IMR-90 (cell line): ENCODE results near the gene KCNJ6. TPM values are rescaled to one million over a fixed set of nuclear protein-coding genes. Genes with fewer than 3 reads are reported as not detected.

Source experiments
- ATAC-seq: fragments of 200-7000 bp; cut with Tn5 transposase; 2 replicates; pipeline ENCODE4 v1.9.1; 2020; ENCODE audit warnings: low read depth, mild to moderate bottlenecking, moderate library complexity
- BruUV-seq: library from RNA; stranded (reverse); fragments of 400-500 nt; replicated peaks from 2 replicates; lab custom pipeline; 2021; lab: Mats Ljungman, UMichigan
- CTCF ChIA-PET: fragments of 300-600 bp; formaldehyde crosslinking; extraction: SDS; loops from one replicate; lab custom pipeline; 2021; ENCODE audit warnings: antibody characterized with exemption; lab: Yijun Ruan, JAX
- POLR2A ChIA-PET: fragments of 300-600 bp; sonication (Branson Sonifier 250); formaldehyde crosslinking; loops from one replicate; lab custom pipeline; 2022; ENCODE audit warnings: antibody characterized with exemption; ENCODE audit not compliant: unreplicated experiment; lab: Charles Lee
- DNase-seq: peaks from one replicate; pipeline ENCODE4 v3.0.0; 2013
- H2AFZ ChIP-seq: replicated peaks from 2 replicates; pipeline ENCODE3; 2013; ENCODE audit warnings: low read length, mild to moderate bottlenecking; ENCODE audit not compliant: poor library complexity
- H2AK5ac ChIP-seq: 2 replicates; pipeline ENCODE4 v1.6.1; 2013; ENCODE audit warnings: low read depth, low read length, inconsistent platforms
- H2AK9ac ChIP-seq: replicated peaks from 2 replicates; pipeline ENCODE3; 2013; ENCODE audit warnings: mild to moderate bottlenecking, low read depth, low read length, moderate library complexity; ENCODE audit not compliant: poor library complexity
- H2BK120ac ChIP-seq: 2 replicates; pipeline ENCODE4 v1.6.1; 2013; ENCODE audit warnings: low read depth, low read length, inconsistent platforms
- H2BK15ac ChIP-seq: 3 replicates; pipeline ENCODE4 v1.6.1; 2013; ENCODE audit warnings: low read depth, low read length, inconsistent platforms
- H2BK20ac ChIP-seq: 2 replicates; pipeline ENCODE4 v1.6.1; 2013; ENCODE audit warnings: low read depth, mild to moderate bottlenecking, inconsistent platforms, low read length, moderate library complexity
- H2BK5ac ChIP-seq: 2 replicates; pipeline ENCODE4 v1.6.1; 2013; ENCODE audit warnings: mild to moderate bottlenecking, low read depth, low read length, inconsistent platforms; ENCODE audit not compliant: poor library complexity, severe bottlenecking
- H3K14ac ChIP-seq: replicated peaks from 2 replicates; pipeline ENCODE4 v1.6.1; 2013; ENCODE audit warnings: low read depth, low read length, inconsistent platforms
- H3K18ac ChIP-seq: 2 replicates; pipeline ENCODE4 v1.6.1; 2013; ENCODE audit warnings: low read depth, low read length, control low read depth
- H3K23ac ChIP-seq: 2 replicates; pipeline ENCODE4 v1.6.1; 2013; ENCODE audit warnings: low read depth, low read length, inconsistent platforms
- H3K27ac ChIP-seq: 2 replicates; pipeline ENCODE4 v1.5.1; 2013; ENCODE audit warnings: mild to moderate bottlenecking, control low read depth, low read length; ENCODE audit not compliant: insufficient read depth
- H3K27me3 ChIP-seq: 2 replicates; pipeline ENCODE4 v1.6.1; 2013; ENCODE audit warnings: low read length; ENCODE audit not compliant: control insufficient read depth, insufficient read depth
- H3K36me3 ChIP-seq: 2 replicates; pipeline ENCODE4 v1.6.1; 2013; ENCODE audit warnings: low read length, mixed read lengths; ENCODE audit not compliant: control insufficient read depth, insufficient read depth
- H3K4ac ChIP-seq: 2 replicates; pipeline ENCODE4 v1.6.1; 2013; ENCODE audit warnings: low read depth, low read length, inconsistent platforms
- H3K4me1 ChIP-seq: 2 replicates; pipeline ENCODE4 v1.6.1; 2013; ENCODE audit warnings: low read length, mixed read lengths; ENCODE audit not compliant: control insufficient read depth, insufficient read depth
- H3K4me2 ChIP-seq: 2 replicates; pipeline ENCODE4 v1.6.1; 2013; ENCODE audit warnings: low read depth, mild to moderate bottlenecking, control low read depth, low read length, moderate library complexity
- H3K4me3 ChIP-seq: 2 replicates; pipeline ENCODE4 v1.5.1; 2013; ENCODE audit warnings: low read depth, mild to moderate bottlenecking, control low read depth, low read length, moderate library complexity; ENCODE audit not compliant: insufficient read depth
- H3K56ac ChIP-seq: 2 replicates; pipeline ENCODE4 v1.6.1; 2013; ENCODE audit warnings: low read length, inconsistent platforms; ENCODE audit not compliant: insufficient read depth; ENCODE audit errors: extremely low read depth
- H3K79me1 ChIP-seq, 2 experiments: 2 replicates each; pipeline ENCODE4 v1.6.1; 2013; ENCODE audit warnings: low read length in 2 of 2, inconsistent platforms in 1 of 2, low read depth in 1 of 2
- H3K9ac ChIP-seq: 2 replicates; pipeline ENCODE4 v1.6.1; 2013; ENCODE audit warnings: low read depth, low read length, control low read depth
- H3K9me1 ChIP-seq: 2 replicates; pipeline ENCODE4 v1.6.1; 2013; ENCODE audit warnings: low read length, inconsistent platforms; ENCODE audit not compliant: insufficient read depth
- H3K9me3 ChIP-seq: 2 replicates; pipeline ENCODE4 v1.6.1; 2013; ENCODE audit warnings: low read length; ENCODE audit not compliant: control insufficient read depth, insufficient read depth
- H4K20me1 ChIP-seq: 2 replicates; pipeline ENCODE4 v1.6.1; 2013; ENCODE audit warnings: low read length, inconsistent platforms; ENCODE audit not compliant: insufficient read depth
- H4K5ac ChIP-seq: 2 replicates; pipeline ENCODE4 v1.6.1; 2013; ENCODE audit warnings: mild to moderate bottlenecking, low read depth, low read length, control low read depth
- H4K8ac ChIP-seq, 2 experiments: 2 replicates each; pipeline ENCODE4 v1.6.1; 2013; ENCODE audit warnings: low read depth in 2 of 2, low read length in 2 of 2, control low read depth in 1 of 2, inconsistent platforms in 1 of 2
- H4K91ac ChIP-seq: 2 replicates; pipeline ENCODE4 v1.6.1; 2013; ENCODE audit warnings: low read depth, low read length, inconsistent platforms; ENCODE audit not compliant: insufficient read depth
- CEBPB ChIP-seq: IDR thresholded peaks from 2 replicates; pipeline ENCODE4 v1.6.1; 2012; ENCODE audit warnings: low read depth, low read length, improper control_type of control experiment
- CTCF ChIP-seq: conservative IDR thresholded peaks from 2 replicates; pipeline ENCODE4 v1.5.1; 2012; ENCODE audit warnings: mild to moderate bottlenecking, low read depth, low read length, improper control_type of control experiment
- ELK1 ChIP-seq: fragments of 150-350 bp; IDR thresholded peaks from 2 replicates; pipeline ENCODE4 v1.6.1; 2016; ENCODE audit warnings: low read depth, mild to moderate bottlenecking, low read length, moderate library complexity, borderline replicate concordance
- MAZ ChIP-seq: IDR thresholded peaks from 2 replicates; pipeline ENCODE4 v1.6.1; 2012; ENCODE audit warnings: low read depth, mild to moderate bottlenecking, low read length, improper control_type of control experiment, moderate library complexity, borderline replicate concordance
- RCOR1 ChIP-seq: IDR thresholded peaks from 2 replicates; pipeline ENCODE4 v1.6.1; 2012; ENCODE audit warnings: mild to moderate bottlenecking, low read length, improper control_type of control experiment; ENCODE audit not compliant: insufficient replicate concordance
- SMC3 ChIP-seq: fragments of 150-350 bp; IDR thresholded peaks from 2 replicates; pipeline ENCODE4 v1.6.1; 2016; ENCODE audit warnings: low read depth, mild to moderate bottlenecking, antibody characterized with exemption, low read length, moderate library complexity
- USF2 ChIP-seq: fragments of 150-350 bp; IDR thresholded peaks from 2 replicates; pipeline ENCODE4 v1.6.1; 2017; ENCODE audit warnings: mild to moderate bottlenecking, antibody characterized with exemption, low read length, low read depth
- whole genome bisulfite sequencing, 2 experiments: methylation state at CpG; one replicate each; pipeline versions ENCODE4 v1.1.5 to v1.1.7; 2013; ENCODE audit warnings: missing lambda C conversion rate in 2 of 2; ENCODE audit not compliant: insufficient read length in 1 of 2; ENCODE audit errors: extremely low coverage in 2 of 2; 5-methylcytosine and 5-hydroxymethylcytosine counted together
- dilution Hi-C: fragments of 300-500 bp; cut with HindIII; formaldehyde crosslinking; loops from one replicate; pipeline ENCODE4 v1.14.3; 2018; ENCODE audit warnings: low sequenced_read_pairs; ENCODE audit not compliant: unreplicated experiment
- in situ Hi-C: fragments of 300-500 bp; cut with MboI; formaldehyde crosslinking; loops from 3 replicates; pipeline ENCODE4 v1.14.3; 2019; ENCODE audit warnings: low sequenced_read_pairs, inconsistent platforms, mixed read lengths
- intact Hi-C: fragments of 100-400 bp; cut with micrococcal nuclease; formaldehyde crosslinking; loops from 2 replicates; pipeline ENCODE4 v1.10.0; 2022
- polyA plus RNA-seq, 3 experiments: library from polyadenylated mRNA; depleted of rRNA; stranded (reverse); fragments of >200 nt; gene quantifications; 2 replicates each; pipeline ENCODE4 v1.2.3, GENCODE V29; 2012; ENCODE audit warnings: low replicate concordance in 1 of 3
- total RNA-seq: library from RNA; depleted of rRNA; stranded (reverse); fragments of >200 nt; gene quantifications from 2 replicates; pipeline ENCODE4 v1.2.3, GENCODE V29; 2012

Gene KCNJ6
- total and polyA plus RNA-seq, 2 of the 4 experiments (the other 2 are of a cell fraction), result under 0.01 to 0.02 TPM

- H2BK5ac ChIP-seq, result no peak overlapping the region
- H3K18ac ChIP-seq, result no peak overlapping the region
- DNase-seq (no peak), ATAC-seq (no peak)
- H4K91ac ChIP-seq, result peak overlapping the region; percentile 47; the same call in 1 of the 2 replicates
- no peak overlapping the region for H2AFZ ChIP-seq
- H2AK5ac ChIP-seq, result no peak overlapping the region
- no peak overlapping the region; the same call in 2 of the 3 replicates for H2BK15ac ChIP-seq
- H3K23ac ChIP-seq, result no peak overlapping the region
- H4K8ac ChIP-seq, result no peak overlapping the region
- H3K4me3 ChIP-seq, result no peak overlapping the region
- no peak overlapping the region for H4K5ac ChIP-seq
- in situ Hi-C loops (no loop called here), intact Hi-C loops (loop anchor here (5.0 kb wide), 1 partner anchor 41 kb away; no protein-coding TSS in a partner anchor), dilution Hi-C loops (no loop called here)
- H3K27me3 ChIP-seq, result no peaks in the 10 kb centered on the region
- peak overlapping the region; percentile 49; the same call in 1 of the 2 replicates for H2BK20ac ChIP-seq
- WGBS, 2 experiments, result 100% methylated on average over 1 of the region's 9 CpGs; no CpG with 5 or more reads in 1 of the 2 experiments
- ChIA-PET POLR2A (no interaction called here), CTCF (no interaction called here)
- no peak overlapping the region for H3K9ac ChIP-seq
- no peak overlapping the region for H3K27ac ChIP-seq
- no peak overlapping the region for H2AK9ac ChIP-seq
- H3K14ac ChIP-seq, result no peak overlapping the region
- H2BK120ac ChIP-seq, result peak overlapping the region; percentile 42; the same call in 1 of the 2 replicates
- peak overlapping the region; percentile 49; the same call in 1 of the 2 replicates for H3K4ac ChIP-seq
- BruUV-seq, result no TSS peak
- no peaks in the 10 kb centered on the region for H3K36me3 ChIP-seq
- H3K4me1 ChIP-seq, result peaks cover 10% of the 10 kb centered on the region
- TF ChIP-seq CEBPB, result no peak
- TF ChIP-seq MAZ, result no peak
- TF ChIP-seq USF2, result no peak
- TF ChIP-seq ELK1, result no peak
- no peak for TF ChIP-seq SMC3
- no peak for TF ChIP-seq CTCF
- TF ChIP-seq RCOR1, result no peak
- H3K56ac ChIP-seq, result no peak overlapping the region
- peaks cover 5% of the 10 kb centered on the region; the same call in 1 of the 2 replicates for H3K9me1 ChIP-seq
- no peak overlapping the region for H3K4me2 ChIP-seq
- no peaks in the 10 kb centered on the region for H3K79me1 ChIP-seq
- H4K20me1 ChIP-seq, result no peaks in the 10 kb centered on the region
- H3K9me3 ChIP-seq, result peaks cover 2% of the 10 kb centered on the region; the same call in 1 of the 2 replicates
Observed at GRCh38 chr21:37815893-37816292, 100.4 kb downstream of the KCNJ6 start.
